Adrenal gland (tissue), 12 donors: ENCODE measurements around the gene ADAMTSL1. TPM values are rescaled to one million over a fixed set of nuclear protein-coding genes. Genes with fewer than 3 reads are reported as not detected.

Source experiments
- DNase-seq, 7 donors: peaks; one replicate each; pipeline ENCODE4 v3.0.0-alpha.2; 2019 to 2020
- H3K27ac ChIP-seq, 5 donors: fragments of 200-600 bp; sonication (generic) in 4 of 5; 1 replicate in 3 of 5; 2 replicates in 2 of 5; pipeline versions ENCODE4 v1.5.1 to v1.8.0; 2016 to 2020; ENCODE audit warnings: mild to moderate bottlenecking in 1 of 5
- H3K27me3 ChIP-seq: fragments of 200-600 bp; 2 replicates; pipeline ENCODE4 v1.8.0; 2021
- H3K36me3 ChIP-seq, 2 donors: fragments of 200-600 bp; replicated peaks in 1 of 2; 1 replicate in 1 of 2; 2 replicates in 1 of 2; pipeline versions ENCODE4 v1.5.1 to v1.8.0; 2018 to 2022
- H3K4me1 ChIP-seq, 2 donors: fragments of 200-600 bp; replicated peaks in 1 of 2; 1 replicate in 1 of 2; 2 replicates in 1 of 2; pipeline versions ENCODE4 v1.5.1 to v1.8.0; 2018 to 2021
- H3K4me3 ChIP-seq, 4 donors: fragments of 200-600 bp; sonication (generic) in 3 of 4; one replicate each; pipeline ENCODE4 v1.5.1; 2016 to 2018
- H3K9me3 ChIP-seq, 3 donors: fragments of 200-600 bp; sonication (generic) in 1 of 3; replicated peaks in 1 of 3; 1 replicate in 2 of 3; 2 replicates in 1 of 3; pipeline versions ENCODE4 v1.5.1 to v1.8.0; 2016 to 2021
- CTCF ChIP-seq, 6 experiments: fragments of 450-650 bp in 4 of 6; fragments of 200-600 bp in 2 of 6; sonication (generic) in 1 of 6; IDR thresholded peaks; 1 replicate in 5 of 6; 2 replicates in 1 of 6; pipeline versions ENCODE4 v1.5.1 to v1.8.0; 2016 to 2021; ENCODE audit warnings: antibody characterized with exemption in 6 of 6, mild to moderate bottlenecking in 2 of 6, moderate library complexity in 1 of 6
- POLR2A ChIP-seq, 2 donors: fragments of 450-650 bp; IDR thresholded peaks; one replicate each; pipeline ENCODE4 v1.6.1; 2017; ENCODE audit warnings: antibody characterized with exemption in 2 of 2, mild to moderate bottlenecking in 2 of 2, moderate library complexity in 1 of 2
- WGBS, 4 donors: extraction: QIAGEN DNeasy Blood & Tissue Kit in 2 of 4; methylation state at CpG; one replicate each; pipeline versions ENCODE4 v1.1.5 to v1.1.7; 2013 to 2017; 5-methylcytosine and 5-hydroxymethylcytosine counted together
- intact Hi-C, 2 donors: fragments of 100-400 bp; cut with DNase I; formaldehyde crosslinking; loops; one replicate each; pipeline versions ENCODE4 v1.14.1 to v1.15.0; 2022 to 2023
- polyA plus RNA-seq, 3 donors: library from polyadenylated mRNA; stranded (reverse); fragments of 200-250 nt in 2 of 3; fragments of 350-450 nt in 1 of 3; fragmentation: Illumina TruSeq in 1 of 3; extraction: RNeasy Lipid Tissue Mini Kit (QIAGEN cat#74804) in 1 of 3; gene quantifications; one replicate each; pipeline ENCODE4 v1.2.3, GENCODE V29; 2013 to 2014
- total RNA-seq, 9 donors: library from RNA; depleted of rRNA in 4 of 9; stranded (reverse); fragments of >200 nt in 4 of 9; fragments of 120-200 nt in 1 of 9; fragmentation: NEBNext Ultra II Directional in 1 of 9; extraction: Animal tissue kit (Norgen Biotek cat#: 25700) in 1 of 9; gene quantifications; one replicate each; pipeline versions ENCODE4 v1.1.0 to v1.2.4, GENCODE V29; 2013 to 2023
- donor health status: healthy with polysubstance abuse.
- donor health status: Bipolar disorder and iron deficiency.
- donor health status: DM: yes; HTN: yes; CAD: no.
- donor health status: DM: no; HTN: no; CAD: no.
- donor health status: DM: no; HTN: no; CAD: no.
- donor health status: DM: yes; HTN: yes; CAD: no.

ADAMTSL1 gene
- total and polyA plus RNA-seq, 12 donors, result 4.9 to 38.1 (median 20.6) TPM

- Histone ChIP-seq H3K36me3 (no peaks in the 10 kb centered on the region), H3K4me1 (peaks cover 6 to 13% of the 10 kb centered on the region in 2 donors), H3K9me3 (no peaks in the 10 kb centered on the region), H3K27me3 (no peaks in the 10 kb centered on the region), H3K4me3 (no peak overlapping the region), H3K27ac (no peak overlapping the region)
- WGBS, 4 donors, result 83 to 87% (median 85%) methylated on average over 5 of the region's 5 CpGs
- no peak for DNase-seq
- no peak for TF ChIP-seq CTCF (IDR thresholded peaks at IDR 0.05)
- TF ChIP-seq POLR2A (IDR thresholded peaks at IDR 0.05), result no peak
- intact Hi-C loops, result no loop called here
Measured at GRCh38 chr9:18496256-18497000, 22.5 kb downstream of the ADAMTSL1 start.

GRCh38 chr9:18499062-18499461, 25.1 kb downstream of the ADAMTSL1 start:
- Histone ChIP-seq H3K9me3 (no peaks in the 10 kb centered on the region), H3K27ac (no peak overlapping the region), H3K36me3 (no peaks in the 10 kb centered on the region), H3K27me3 (no peaks in the 10 kb centered on the region), H3K4me1 (peaks cover 0 to 13% of the 10 kb centered on the region in 2 donors), H3K4me3 (no peak overlapping the region)
- TF ChIP-seq CTCF (IDR thresholded peaks at IDR 0.05) (no peak), POLR2A (IDR thresholded peaks at IDR 0.05) (no peak)
- intact Hi-C loops, result no loop called here
- no peak for DNase-seq
- 86 to 96% (median 90%) methylated on average over 3 of the region's 3 CpGs for WGBS, 4 donors

- Histone ChIP-seq H3K4me3 (no peak overlapping the region), H3K27me3 (no peaks in the 10 kb centered on the region), H3K36me3 (no peaks in the 10 kb centered on the region), H3K9me3 (no peaks in the 10 kb centered on the region), H3K4me1 (peaks cover 0 to 13% of the 10 kb centered on the region in 2 donors), H3K27ac (no peak overlapping the region)
- intact Hi-C loops, result no loop called here
- 49 to 60% (median 51%) methylated on average over 1 of the region's 1 CpG for WGBS, 4 donors
- no peak for TF ChIP-seq CTCF (IDR thresholded peaks at IDR 0.05)
- no peak for TF ChIP-seq POLR2A (IDR thresholded peaks at IDR 0.05)
- no peak for DNase-seq
Measured at GRCh38 chr9:18499980-18500379, 26.0 kb downstream of the ADAMTSL1 start.

GRCh38 chr9:18500451-18500850, 26.5 kb downstream of the ADAMTSL1 start:
- TF ChIP-seq POLR2A (IDR thresholded peaks at IDR 0.05), result no peak
- no peak for TF ChIP-seq CTCF (IDR thresholded peaks at IDR 0.05)
- peaks cover 0 to 13% of the 10 kb centered on the region in 2 donors for H3K4me1 ChIP-seq
- no peak overlapping the region for H3K27ac ChIP-seq
- no peaks in the 10 kb centered on the region for H3K27me3 ChIP-seq
- H3K4me3 ChIP-seq, result no peak overlapping the region
- H3K36me3 ChIP-seq, result no peaks in the 10 kb centered on the region
- WGBS, 4 donors, result 82 to 96% (median 92%) methylated on average over 1 of the region's 1 CpG
- no peak for DNase-seq
- H3K9me3 ChIP-seq, result no peaks in the 10 kb centered on the region
- intact Hi-C loops, result no loop called here
